ENCODE data around the gene PTX4.

The PTX4 gene

DNA sequence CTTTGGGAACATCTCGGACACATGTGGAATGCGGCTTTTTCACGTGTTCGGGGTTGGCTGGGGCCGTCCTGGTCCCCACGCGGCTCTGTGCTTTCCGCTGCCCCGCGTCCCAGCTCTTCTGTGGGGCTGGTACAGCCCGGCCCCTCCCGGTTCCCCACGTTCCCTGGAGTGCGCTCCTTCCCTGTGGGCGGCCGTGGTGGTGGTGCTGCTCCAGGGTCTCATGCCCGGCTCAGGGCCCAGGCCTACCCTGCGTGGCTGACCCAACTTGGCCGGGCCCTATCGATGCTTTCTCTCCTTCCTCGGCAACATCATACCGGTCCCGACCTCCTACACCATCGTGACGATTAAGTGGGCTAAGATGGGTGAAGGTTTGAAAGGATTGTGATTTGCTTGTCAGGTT lies 7.7 kb upstream of the PTX4 start:
- H3K4me3 ChIP-seq (ENCODE audit: low read length), result no peak overlapping the region
- no peak overlapping the region for H3K9ac ChIP-seq (ENCODE audit: low read depth, low read length)
- 97% methylated on average over 25 of the region's 25 CpGs for WGBS
- H3K36me3 ChIP-seq (ENCODE audit: insufficient read depth, low read length), result peaks cover 66% of the 10 kb centered on the region
- H3K9me3 ChIP-seq (ENCODE audit: insufficient read depth, low read depth, low read length), result no peaks in the 10 kb centered on the region
- H3K27me3 ChIP-seq (ENCODE audit: insufficient read depth, low read length), result no peaks in the 10 kb centered on the region
- no peaks in the 10 kb centered on the region for H3K4me1 ChIP-seq (ENCODE audit: insufficient read depth, low read length)
- H3K27ac ChIP-seq (ENCODE audit: low read depth, low read length), result no peak overlapping the region

DNA sequence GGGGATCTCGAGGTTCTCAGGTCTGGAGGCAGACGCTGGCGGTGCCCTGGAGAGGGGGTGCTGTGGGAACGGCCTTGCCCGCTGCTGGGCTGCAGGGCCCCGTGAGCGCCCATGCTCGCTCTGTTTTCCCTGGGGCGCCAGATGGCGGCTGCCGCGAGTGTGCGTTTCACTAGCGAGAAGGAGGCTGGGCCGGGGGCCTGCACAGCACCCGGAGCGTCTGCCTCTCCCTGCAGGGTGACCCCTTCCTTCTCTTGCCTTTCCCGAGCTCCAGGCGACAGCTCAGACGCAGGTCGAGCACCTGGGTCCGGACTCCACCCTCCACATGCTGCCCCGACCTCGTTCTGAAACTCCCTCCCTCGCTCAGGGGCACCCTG lies 7.1 kb upstream of the PTX4 start:
- Histone ChIP-seq H3K4me3 (ENCODE audit: low read length) (no peak overlapping the region), H3K9me3 (ENCODE audit: insufficient read depth, low read depth, low read length) (no peaks in the 10 kb centered on the region), H3K27ac (ENCODE audit: low read depth, low read length) (no peak overlapping the region), H3K4me1 (ENCODE audit: insufficient read depth, low read length) (no peaks in the 10 kb centered on the region), H3K27me3 (ENCODE audit: insufficient read depth, low read length) (no peaks in the 10 kb centered on the region), H3K36me3 (ENCODE audit: insufficient read depth, low read length) (peaks cover 61% of the 10 kb centered on the region), H3K9ac (ENCODE audit: low read depth, low read length) (no peak overlapping the region; the same call in 1 of the 2 replicates)
- WGBS, result 95% methylated on average over 25 of the region's 25 CpGs

DNA sequence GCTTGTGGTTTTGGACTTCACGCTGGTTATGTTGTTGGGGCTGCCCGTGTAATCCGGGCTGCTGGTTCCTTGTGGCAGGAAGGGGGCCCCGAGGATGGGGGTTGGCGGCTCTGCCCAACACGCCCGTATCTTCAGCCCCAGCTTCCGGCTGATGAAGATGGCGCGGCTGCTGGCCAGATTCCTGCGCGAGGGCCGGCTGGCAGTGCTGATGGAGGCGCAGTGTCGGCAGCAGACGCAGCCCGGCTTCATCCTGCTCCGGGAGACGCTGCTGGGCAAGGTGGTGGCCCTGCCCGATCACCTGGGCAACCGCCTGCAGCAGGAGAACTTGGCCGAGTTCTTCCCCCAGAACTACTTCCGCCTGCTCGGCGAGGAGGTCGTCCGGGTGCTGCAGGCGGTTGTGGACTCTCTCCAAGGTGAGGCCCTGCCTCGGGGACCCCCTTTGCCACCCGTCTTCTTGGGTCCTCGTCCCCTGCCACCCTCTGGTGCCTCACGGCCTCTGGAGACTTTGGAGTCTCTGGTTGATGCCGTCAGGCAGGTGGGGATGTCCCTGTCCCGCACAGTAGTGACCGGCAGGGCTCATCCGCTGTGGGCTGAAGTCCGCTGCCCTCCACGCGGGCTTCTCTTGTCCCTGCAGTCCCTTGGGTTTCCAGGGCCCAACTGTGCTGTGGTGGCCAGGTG lies 6.6 kb upstream of the PTX4 start:
- no peak overlapping the region for H3K4me3 ChIP-seq (ENCODE audit: low read length)
- no peak overlapping the region for H3K9ac ChIP-seq (ENCODE audit: low read depth, low read length)
- no peaks in the 10 kb centered on the region for H3K4me1 ChIP-seq (ENCODE audit: insufficient read depth, low read length)
- H3K27me3 ChIP-seq (ENCODE audit: insufficient read depth, low read length), result 0 out of 2 replicates have a peak, but pooled peaks cover 2% of the 10 kb centered on the region
- 95% methylated on average over 39 of the region's 39 CpGs for WGBS
- peaks cover 56% of the 10 kb centered on the region for H3K36me3 ChIP-seq (ENCODE audit: insufficient read depth, low read length)
- no peak overlapping the region for H3K27ac ChIP-seq (ENCODE audit: low read depth, low read length)
- H3K9me3 ChIP-seq (ENCODE audit: insufficient read depth, low read depth, low read length), result no peaks in the 10 kb centered on the region

DNA sequence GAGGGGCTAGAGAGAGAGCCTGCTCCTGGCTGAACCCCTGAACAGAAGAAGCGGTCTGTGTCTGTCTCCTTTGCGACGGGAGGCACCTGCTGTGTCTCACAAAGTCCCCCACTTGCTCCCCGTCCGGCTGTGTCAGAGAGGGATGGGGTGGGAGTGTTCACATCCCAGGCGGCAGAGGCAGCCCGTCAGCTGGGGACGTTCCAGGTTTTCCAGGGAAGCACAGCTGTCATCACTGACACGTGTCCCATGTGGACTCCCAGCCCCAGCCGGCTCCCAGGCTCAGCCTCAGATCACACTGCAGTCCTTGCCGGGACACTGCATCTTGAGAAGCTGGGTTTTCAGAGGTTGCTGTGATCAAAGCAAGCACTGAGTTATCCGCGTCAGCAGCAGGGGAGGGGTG lies 6.0 kb upstream of the PTX4 start:
- Histone ChIP-seq H3K9me3 (ENCODE audit: insufficient read depth, low read depth, low read length) (no peaks in the 10 kb centered on the region), H3K9ac (ENCODE audit: low read depth, low read length) (no peak overlapping the region), H3K27ac (ENCODE audit: low read depth, low read length) (no peak overlapping the region), H3K36me3 (ENCODE audit: insufficient read depth, low read length) (peaks cover 50% of the 10 kb centered on the region), H3K27me3 (ENCODE audit: insufficient read depth, low read length) (0 out of 2 replicates have a peak, but pooled peaks cover 2% of the 10 kb centered on the region), H3K4me3 (ENCODE audit: low read length) (peak overlapping the region; percentile 78; the same call in 1 of the 2 replicates), H3K4me1 (ENCODE audit: insufficient read depth, low read length) (no peaks in the 10 kb centered on the region)
- WGBS, result 95% methylated on average over 13 of the region's 13 CpGs

DNA sequence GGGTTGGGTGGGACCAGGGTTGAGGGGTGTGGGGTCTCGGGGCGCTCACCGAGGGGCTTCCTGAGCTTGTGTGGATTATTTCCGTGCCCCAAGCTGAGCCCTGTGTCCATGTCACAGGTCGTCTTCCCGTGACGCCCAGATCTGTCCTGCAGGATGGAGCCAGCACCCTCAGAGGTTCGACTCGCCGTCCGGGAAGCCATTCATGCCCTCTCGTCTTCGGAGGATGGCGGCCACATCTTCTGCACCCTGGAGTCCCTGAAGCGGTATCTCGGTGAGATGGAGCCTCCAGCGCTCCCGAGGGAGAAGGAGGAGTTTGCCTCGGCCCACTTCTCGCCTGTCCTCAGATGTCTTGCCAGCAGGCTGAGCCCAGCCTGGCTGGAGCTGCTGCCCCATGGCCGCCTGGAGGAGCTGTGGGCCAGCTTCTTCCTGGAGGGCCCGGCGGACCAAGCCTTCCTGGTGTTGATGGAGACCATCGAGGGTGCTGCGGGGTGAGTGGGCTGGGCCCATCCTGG lies 5.4 kb upstream of the PTX4 start:
- whole genome bisulfite sequencing, result 52% methylated on average over 25 of the region's 25 CpGs
- H3K4me1 ChIP-seq (ENCODE audit: insufficient read depth, low read length), result no peaks in the 10 kb centered on the region
- H3K27ac ChIP-seq (ENCODE audit: low read depth, low read length), result no peak overlapping the region

DNA sequence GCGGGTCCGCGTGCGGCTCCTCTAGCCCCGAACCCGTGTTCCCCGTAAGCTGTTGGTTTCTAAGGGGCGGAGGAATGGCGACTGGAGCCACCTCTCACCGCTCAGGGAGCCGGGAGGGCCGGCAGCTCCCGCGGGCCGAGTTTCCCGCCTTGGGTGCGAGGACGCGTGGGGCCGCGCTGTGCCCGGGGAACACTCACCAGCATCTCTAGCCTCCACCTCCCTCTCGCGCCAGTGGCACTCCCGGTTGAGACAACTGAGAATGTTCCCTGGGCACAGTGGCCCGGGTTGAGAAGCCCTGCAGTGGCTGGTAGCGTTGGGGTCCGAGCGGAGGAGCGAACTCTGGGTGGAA lies 5.0 kb upstream of the PTX4 start:
- Histone ChIP-seq H3K36me3 (ENCODE audit: insufficient read depth, low read length) (peaks cover 41% of the 10 kb centered on the region), H3K9me3 (ENCODE audit: insufficient read depth, low read depth, low read length) (no peaks in the 10 kb centered on the region), H3K4me1 (ENCODE audit: insufficient read depth, low read length) (no peaks in the 10 kb centered on the region), H3K4me3 (ENCODE audit: low read length) (peak overlapping the region; percentile 78), H3K27me3 (ENCODE audit: insufficient read depth, low read length) (0 out of 2 replicates have a peak, but pooled peaks cover 2% of the 10 kb centered on the region), H3K9ac (ENCODE audit: low read depth, low read length) (peak overlapping the region; percentile 92), H3K27ac (ENCODE audit: low read depth, low read length) (peak overlapping the region; percentile 87)
- 2% methylated on average over 30 of the region's 30 CpGs for WGBS

More for the DNA sequence above, 5.4 kb upstream of the PTX4 start:
- Histone ChIP-seq H3K9me3 (ENCODE audit: insufficient read depth, low read depth, low read length) (no peaks in the 10 kb centered on the region), H3K4me3 (ENCODE audit: low read length) (peak overlapping the region; percentile 78), H3K9ac (ENCODE audit: low read depth, low read length) (peak overlapping the region; percentile 92), H3K27me3 (ENCODE audit: insufficient read depth, low read length) (0 out of 2 replicates have a peak, but pooled peaks cover 2% of the 10 kb centered on the region), H3K36me3 (ENCODE audit: insufficient read depth, low read length) (peaks cover 46% of the 10 kb centered on the region)

DNA sequence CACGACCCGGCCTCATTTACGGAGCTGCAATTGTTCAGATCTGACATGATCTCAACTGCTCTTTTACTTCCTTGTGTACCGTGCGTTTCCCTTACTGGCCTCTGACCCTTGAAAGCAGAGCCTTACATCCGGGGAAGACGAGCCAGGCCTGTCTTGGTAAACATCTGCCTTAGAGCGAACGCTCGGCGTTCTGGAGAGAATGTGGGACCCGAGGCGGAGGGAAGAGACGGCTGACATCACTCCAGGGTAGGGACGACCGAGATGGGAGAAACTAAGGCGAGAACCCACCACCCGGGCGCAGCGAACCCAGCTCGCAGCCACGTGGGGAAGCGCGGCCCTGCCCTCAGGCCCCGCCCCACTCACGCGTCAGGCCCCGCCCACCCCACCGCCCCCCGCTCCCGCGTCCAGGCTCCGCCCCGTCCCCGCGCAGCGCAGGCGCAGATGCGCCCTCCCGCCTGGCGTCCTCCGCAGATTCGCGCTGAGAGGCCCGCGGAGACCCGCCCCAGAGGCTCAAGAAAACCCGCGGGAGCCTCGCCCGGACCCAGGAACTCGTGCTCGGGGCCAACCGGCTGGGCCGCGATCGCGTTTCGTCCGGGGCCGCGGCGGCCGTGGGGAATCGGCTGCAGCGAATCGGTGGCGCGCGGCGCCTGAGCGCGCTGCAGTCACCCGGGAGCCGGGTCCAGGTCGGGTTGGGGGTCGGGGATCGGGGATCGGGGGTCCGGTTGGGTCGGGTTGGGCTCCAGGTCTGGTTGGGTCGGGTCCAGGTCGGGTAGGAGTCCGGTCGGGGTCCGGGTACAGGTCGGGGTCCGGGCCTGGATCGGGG lies 4.4 kb upstream of the PTX4 start, which contains the start of gene TELO2:
TSS of gene TELO2 (plus strand) at position 438 of the 823 bp plus-strand sequence. CDS start 922 bp downstream, outside the sequence.
- Histone ChIP-seq H3K4me3 (ENCODE audit: low read length) (peak within 1 kb of the TSS; percentile 78), H3K9ac (ENCODE audit: low read depth, low read length) (peak within 1 kb of the TSS; percentile 92), H3K27ac (ENCODE audit: low read depth, low read length) (peak within 1 kb of the TSS; percentile 87), H3K4me1 (ENCODE audit: insufficient read depth, low read length) (no peaks in the 10 kb centered on the region), H3K27me3 (ENCODE audit: insufficient read depth, low read length) (0 out of 2 replicates have a peak, but pooled peaks cover 2% of the 10 kb centered on the region), H3K9me3 (ENCODE audit: insufficient read depth, low read depth, low read length) (no peaks in the 10 kb centered on the region), H3K36me3 (ENCODE audit: insufficient read depth, low read length) (peaks cover 35% of the 10 kb centered on the region)
- WGBS, result 1% methylated on average over 88 of the region's 89 CpGs

DNA sequence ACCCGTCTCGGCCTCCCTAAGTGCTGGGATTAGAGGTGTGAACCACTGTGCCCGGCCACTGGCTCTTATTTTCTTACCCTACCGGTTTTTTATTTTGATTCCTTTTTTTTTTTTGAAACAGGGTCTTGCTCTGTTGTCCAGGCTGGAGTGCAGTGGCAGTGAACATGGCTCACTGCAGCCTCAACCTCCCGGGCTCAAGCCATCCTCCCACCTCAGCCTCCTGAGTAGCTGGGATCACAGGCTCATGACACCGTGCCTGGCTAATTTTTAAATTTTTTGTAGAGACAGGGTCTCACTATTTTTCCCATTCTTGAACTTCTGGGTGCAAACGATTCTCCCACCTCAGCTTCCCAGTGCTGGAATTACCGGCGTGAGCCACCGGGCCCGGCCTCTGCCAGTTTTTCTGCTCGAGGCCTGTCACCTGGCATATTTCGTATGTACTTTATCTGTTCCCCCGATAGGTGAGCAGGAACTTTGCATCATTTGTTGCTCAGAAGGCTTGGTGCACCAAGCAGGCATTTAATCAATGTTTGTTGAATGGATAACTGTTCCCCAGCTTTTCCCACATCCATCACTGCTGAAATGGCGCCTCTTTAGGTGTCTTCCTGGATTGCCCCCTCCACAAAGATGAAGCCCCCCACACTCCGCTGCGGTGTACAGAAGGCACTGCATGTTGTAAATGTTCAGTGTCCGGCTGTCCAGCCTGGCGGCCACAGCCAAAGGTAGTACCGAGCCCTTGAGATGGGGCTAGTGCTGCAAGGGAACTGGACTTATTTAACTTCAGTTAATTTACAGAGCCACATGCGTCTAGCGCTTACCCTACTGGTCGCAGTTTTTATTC lies 3.6 kb upstream of the PTX4 start:
- WGBS, result 88% methylated on average over 23 of the region's 23 CpGs
- Histone ChIP-seq H3K9ac (ENCODE audit: low read depth, low read length) (peak overlapping the region; percentile 75), H3K27ac (ENCODE audit: low read depth, low read length) (peak overlapping the region; percentile 63; the same call in 1 of the 2 replicates), H3K4me3 (ENCODE audit: low read length) (peak overlapping the region; percentile 78), H3K27me3 (ENCODE audit: insufficient read depth, low read length) (0 out of 2 replicates have a peak, but pooled peaks cover 2% of the 10 kb centered on the region), H3K4me1 (ENCODE audit: insufficient read depth, low read length) (no peaks in the 10 kb centered on the region), H3K9me3 (ENCODE audit: insufficient read depth, low read depth, low read length) (no peaks in the 10 kb centered on the region), H3K36me3 (ENCODE audit: insufficient read depth, low read length) (peaks cover 29% of the 10 kb centered on the region)

DNA sequence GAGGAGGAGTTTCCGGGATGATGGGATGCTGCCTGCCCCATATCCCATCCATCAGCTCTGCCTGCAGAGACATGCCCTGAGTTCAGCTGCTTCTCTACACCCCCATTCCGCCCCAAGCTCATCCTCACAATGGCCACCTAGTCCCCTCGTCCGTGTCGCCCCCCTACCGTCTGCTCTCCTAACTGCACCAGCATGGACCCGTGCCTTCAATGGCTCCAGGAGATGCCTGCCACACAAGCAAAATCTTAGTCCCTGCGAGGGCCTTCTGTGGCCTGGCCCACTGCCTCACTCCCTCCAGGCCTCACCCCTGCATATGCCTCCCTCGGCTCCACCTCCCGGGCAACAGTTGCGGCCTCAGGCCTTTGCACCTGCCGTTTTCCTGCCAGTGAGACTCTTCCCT lies 2.6 kb upstream of the PTX4 start:
- Histone ChIP-seq H3K27ac (ENCODE audit: low read depth, low read length) (no peak overlapping the region), H3K4me3 (ENCODE audit: low read length) (no peak overlapping the region), H3K36me3 (ENCODE audit: insufficient read depth, low read length) (peaks cover 19% of the 10 kb centered on the region), H3K9ac (ENCODE audit: low read depth, low read length) (no peak overlapping the region; the same call in 1 of the 2 replicates), H3K4me1 (ENCODE audit: insufficient read depth, low read length) (no peaks in the 10 kb centered on the region), H3K9me3 (ENCODE audit: insufficient read depth, low read depth, low read length) (no peaks in the 10 kb centered on the region), H3K27me3 (ENCODE audit: insufficient read depth, low read length) (peaks cover 2% of the 10 kb centered on the region; the same call in 1 of the 2 replicates)
- 89% methylated on average over 12 of the region's 12 CpGs for WGBS

DNA sequence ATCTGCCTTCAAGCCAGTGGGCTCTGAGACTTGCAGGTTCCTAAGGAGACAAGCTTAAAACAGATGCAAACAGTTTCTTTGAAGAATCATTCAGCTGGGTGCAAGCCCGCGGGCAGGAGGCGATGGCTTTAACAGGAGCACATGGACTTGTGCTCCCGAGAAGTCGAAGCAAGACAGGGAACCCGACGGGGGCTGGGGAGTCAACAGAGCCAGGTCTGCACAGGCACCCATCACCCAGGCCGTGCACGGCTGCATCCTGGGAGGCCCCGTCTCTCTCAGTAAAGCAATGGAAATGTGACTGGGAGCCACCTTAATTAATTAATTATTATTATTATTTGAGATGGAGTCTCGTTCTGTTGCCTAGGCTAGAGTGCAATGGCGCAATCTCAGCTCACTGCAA lies 333 bp upstream of the PTX4 start:
- H3K9ac ChIP-seq (ENCODE audit: low read depth, low read length), result no peak overlapping the region; the same call in 1 of the 2 replicates
- no peaks in the 10 kb centered on the region for H3K4me1 ChIP-seq (ENCODE audit: insufficient read depth, low read length)
- no peaks in the 10 kb centered on the region for H3K9me3 ChIP-seq (ENCODE audit: insufficient read depth, low read depth, low read length)
- no peak overlapping the region for H3K27ac ChIP-seq (ENCODE audit: low read depth, low read length)
- H3K27me3 ChIP-seq (ENCODE audit: insufficient read depth, low read length), result peaks cover 2% of the 10 kb centered on the region; the same call in 1 of the 2 replicates
- H3K4me3 ChIP-seq (ENCODE audit: low read length), result no peak overlapping the region
- H3K36me3 ChIP-seq (ENCODE audit: insufficient read depth, low read length), result no peaks in the 10 kb centered on the region
- WGBS, result 93% methylated on average over 12 of the region's 12 CpGs

Data from HUES64 (cell line).